ENCODE data around the gene RPS16.

The RPS16 gene

GRCh38 chr19:39388657-39389056 lies 47.1 kb downstream of the RPS16 start:
- DNase-seq (ENCODE audit: low read depth, low spot score), result no peak

DNA sequence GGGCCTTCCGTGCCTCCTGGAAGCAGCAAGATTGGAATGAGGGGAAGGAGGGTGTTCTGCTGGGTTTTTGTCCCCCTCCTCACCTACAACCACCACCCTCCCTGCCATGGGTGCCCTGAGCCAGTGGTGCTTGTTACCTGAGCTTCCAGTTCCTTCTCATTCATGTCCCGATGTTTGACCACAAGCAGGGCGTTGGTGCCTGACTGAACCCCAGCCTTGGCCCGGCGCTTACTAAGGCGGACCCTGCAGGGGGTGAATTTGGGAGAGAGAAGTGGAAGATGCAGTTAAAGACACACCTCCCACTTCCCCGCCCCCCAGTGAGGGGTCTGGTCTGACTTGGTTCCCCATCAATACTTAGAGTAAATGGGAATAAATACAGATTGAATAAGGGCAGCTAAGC lies 49.2 kb downstream of the RPS16 start:
- DNase-seq (ENCODE audit: low read depth, low spot score), result no peak

DNA sequence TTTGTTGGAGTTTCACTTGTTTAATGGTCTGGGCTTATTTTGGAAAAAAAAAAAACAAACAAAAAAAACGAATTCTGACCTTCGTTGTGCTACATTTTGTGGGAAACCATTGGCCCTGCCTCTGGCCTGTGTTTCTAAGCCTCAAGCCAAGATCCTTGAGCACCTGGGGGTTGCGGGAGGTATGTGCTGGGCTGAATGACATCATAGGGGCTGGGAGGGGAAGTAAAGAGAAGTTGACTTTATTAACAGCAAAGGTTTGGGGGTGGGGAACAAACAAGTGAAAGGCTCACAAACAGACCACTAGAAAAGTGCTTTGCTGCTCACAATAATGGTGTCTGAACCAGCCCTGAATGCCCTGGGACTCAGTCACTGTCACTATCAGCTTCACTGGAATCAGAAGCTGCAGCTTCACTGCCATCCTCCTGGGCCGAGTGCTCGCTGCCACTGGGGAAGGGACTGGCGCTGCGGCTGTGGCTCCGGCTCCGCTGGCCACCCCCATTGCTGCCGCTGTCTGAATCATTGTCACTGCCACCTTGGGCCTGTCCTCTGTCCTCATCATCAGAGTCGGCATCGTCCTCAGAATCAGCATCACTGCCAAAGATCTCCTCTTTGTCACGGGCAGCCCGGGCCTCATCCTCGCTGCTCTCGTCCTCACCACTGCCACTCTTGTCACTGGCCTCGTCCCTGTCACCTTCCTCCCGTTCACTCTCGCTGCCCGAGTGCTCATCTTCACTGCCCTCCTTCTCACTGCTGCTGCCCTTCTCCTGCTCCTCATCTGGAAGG lies 49.9 kb downstream of the RPS16 start:
- peak; percentile 28 for DNase-seq (ENCODE audit: low read depth, low spot score)

- no peak for DNase-seq (ENCODE audit: low read depth, low spot score)
These were observed 50.7 kb downstream of the RPS16 start for GRCh38 chr19:39384839-39385568.

Measured in astrocyte of the hippocampus (primary cell).